H1 (cell line): Measurements from ENCODE around the gene MPST. TPM values are rescaled to one million over a fixed set of nuclear protein-coding genes. Genes with fewer than 3 reads are reported as not detected.

Source experiments
- CTCF ChIA-PET: fragments of 300-600 bp; sonication (Branson Sonifier 250); formaldehyde crosslinking; loops from one replicate; lab custom pipeline; 2021; ENCODE audit not compliant: partially characterized antibody; lab: Charles Lee
- POLR2A ChIA-PET: fragments of 300-600 bp; sonication (Branson Sonifier 250); formaldehyde crosslinking; loops from one replicate; lab custom pipeline; 2021; ENCODE audit warnings: inconsistent platforms; ENCODE audit not compliant: partially characterized antibody; lab: Charles Lee
- DNase-seq, 2 experiments: peaks; one replicate each; pipeline versions ENCODE4 v3.0.0 to v3.0.0-alpha.2; 2010 to 2022; ENCODE audit warnings: low spot score in 2 of 2, low read depth in 1 of 2, mixed read lengths in 1 of 2
- FAIRE-seq: peaks from 2 replicates; lab custom pipeline; 2011; peaks lifted over from hg19 to GRCh38; lab: Jason Lieb, UNC
- H2AFZ ChIP-seq: 2 replicates; pipeline ENCODE4 v1.8.1; 2012; ENCODE audit warnings: low read length, inconsistent platforms
- H2AK5ac ChIP-seq: 2 replicates; pipeline ENCODE4 v1.6.1; 2013; ENCODE audit warnings: low read depth, low read length
- H2BK120ac ChIP-seq: replicated peaks from 2 replicates; pipeline ENCODE3; 2013; ENCODE audit warnings: low read depth, low read length, inconsistent platforms
- H2BK12ac ChIP-seq: 2 replicates; pipeline ENCODE4 v1.6.1; 2013; ENCODE audit warnings: low read depth, low read length
- H2BK15ac ChIP-seq: 2 replicates; pipeline ENCODE4 v1.6.1; 2013; ENCODE audit warnings: low read length
- H2BK20ac ChIP-seq: 2 replicates; pipeline ENCODE4 v1.6.1; 2013; ENCODE audit warnings: low read length
- H2BK5ac ChIP-seq: 2 replicates; pipeline ENCODE4 v1.6.1; 2013; ENCODE audit warnings: low read depth, low read length
- H3K14ac ChIP-seq: 2 replicates; pipeline ENCODE4 v1.6.1; 2013; ENCODE audit warnings: inconsistent platforms; ENCODE audit not compliant: insufficient read length
- H3K18ac ChIP-seq: 2 replicates; pipeline ENCODE4 v1.6.1; 2013; ENCODE audit warnings: low read length; ENCODE audit errors: extremely low read depth
- H3K23ac ChIP-seq: 2 replicates; pipeline ENCODE4 v1.6.1; 2013; ENCODE audit warnings: inconsistent platforms; ENCODE audit not compliant: insufficient read length
- H3K23me2 ChIP-seq: 2 replicates; pipeline ENCODE4 v1.6.1; 2013; ENCODE audit warnings: low read depth, low read length
- H3K27ac ChIP-seq: 2 replicates; pipeline ENCODE4 v1.6.1; 2011; ENCODE audit warnings: low read depth, low read length, inconsistent platforms
- H3K27me3 ChIP-seq, 4 experiments: replicated peaks in 1 of 4; 1 replicate in 1 of 4; 2 replicates in 3 of 4; pipeline versions ENCODE4 v1.6.1 to v1.8.1; 2011 to 2013; ENCODE audit warnings: low read length in 3 of 4, mild to moderate bottlenecking in 3 of 4, inconsistent platforms in 2 of 4, mixed read lengths in 2 of 4, moderate library complexity in 1 of 4; ENCODE audit not compliant: control insufficient read depth in 3 of 4, insufficient read depth in 3 of 4; ENCODE audit errors: extremely low read depth in 1 of 4
- H3K36me3 ChIP-seq, 4 experiments: 2 replicates each; pipeline versions ENCODE4 v1.6.1 to v1.8.1; 2011 to 2013; ENCODE audit warnings: mild to moderate bottlenecking in 4 of 4, low read length in 3 of 4, moderate library complexity in 2 of 4, control low read depth in 1 of 4, inconsistent platforms in 1 of 4; ENCODE audit not compliant: insufficient read depth in 4 of 4, control insufficient read depth in 2 of 4
- H3K4ac ChIP-seq: replicated peaks from 2 replicates; pipeline ENCODE3; 2013; ENCODE audit warnings: low read length, low read depth, mixed read lengths, inconsistent platforms; ENCODE audit not compliant: insufficient read length
- H3K4me1 ChIP-seq, 4 experiments: replicated peaks in 1 of 4; 1 replicate in 1 of 4; 2 replicates in 3 of 4; pipeline versions ENCODE4 v1.6.1 to v1.8.1; 2011 to 2013; ENCODE audit warnings: low read length in 3 of 4, inconsistent platforms in 2 of 4, mixed read lengths in 1 of 4; ENCODE audit not compliant: insufficient read depth in 4 of 4, control insufficient read depth in 3 of 4
- H3K4me2 ChIP-seq, 2 experiments: 2 replicates each; pipeline versions ENCODE4 v1.6.1 to v1.8.1; 2011 to 2013; ENCODE audit warnings: low read depth in 2 of 2, low read length in 2 of 2, control low read depth in 1 of 2, inconsistent platforms in 1 of 2, mild to moderate bottlenecking in 1 of 2; ENCODE audit not compliant: insufficient read depth in 1 of 2
- H3K4me3 ChIP-seq, 4 experiments: fragments of 200-600, 300-600 bp in 1 of 4; sonication (generic), shearing (Covaris generic), sonication (Bioruptor Twin) in 1 of 4; 2 replicates each; pipeline versions ENCODE4 v1.5.1 to v1.8.1; 2011 to 2016; ENCODE audit warnings: low read length in 4 of 4, low read depth in 3 of 4, control low read depth in 2 of 4, inconsistent platforms in 2 of 4, mild to moderate bottlenecking in 2 of 4, mixed read lengths in 1 of 4, moderate library complexity in 1 of 4; ENCODE audit not compliant: insufficient read depth in 2 of 4; ENCODE audit errors: extremely low read depth in 1 of 4
- H3K56ac ChIP-seq: replicated peaks from 2 replicates; pipeline ENCODE3; 2013; ENCODE audit warnings: low read depth, mild to moderate bottlenecking, mixed read lengths, low read length, inconsistent platforms; ENCODE audit not compliant: insufficient read length
- H3K79me1 ChIP-seq: 2 replicates; pipeline ENCODE4 v1.6.1; 2013; ENCODE audit warnings: low read depth, low read length, control low read depth
- H3K79me2 ChIP-seq, 2 experiments: 2 replicates each; pipeline versions ENCODE4 v1.6.1 to v1.8.1; 2012 to 2013; ENCODE audit warnings: low read length in 2 of 2, mild to moderate bottlenecking in 2 of 2, inconsistent platforms in 1 of 2; ENCODE audit not compliant: insufficient read depth in 2 of 2, control insufficient read depth in 1 of 2
- H3K9ac ChIP-seq, 4 experiments: replicated peaks in 1 of 4; 1 replicate in 1 of 4; 2 replicates in 3 of 4; pipeline versions ENCODE4 v1.6.1 to v1.8.1; 2011 to 2013; ENCODE audit warnings: low read depth in 3 of 4, low read length in 3 of 4, control low read depth in 2 of 4, mild to moderate bottlenecking in 2 of 4, moderate library complexity in 2 of 4, inconsistent platforms in 1 of 4; ENCODE audit errors: extremely low read depth in 1 of 4
- H3K9me3 ChIP-seq, 2 experiments: 2 replicates each; pipeline versions ENCODE4 v1.6.1 to v1.8.1; 2012 to 2013; ENCODE audit warnings: mild to moderate bottlenecking in 2 of 2, moderate library complexity in 2 of 2, control low read depth in 1 of 2, inconsistent platforms in 1 of 2, low read depth in 1 of 2, low read length in 1 of 2, mixed read lengths in 1 of 2; ENCODE audit not compliant: insufficient read depth in 2 of 2
- H4K20me1 ChIP-seq, 2 experiments: replicated peaks in 1 of 2; 2 replicates each; pipeline versions ENCODE3 to v1.8.1; 2011 to 2013; ENCODE audit warnings: inconsistent platforms in 2 of 2, low read length in 2 of 2, mild to moderate bottlenecking in 1 of 2; ENCODE audit not compliant: insufficient read depth in 2 of 2, control insufficient read depth in 1 of 2
- H4K5ac ChIP-seq: 2 replicates; pipeline ENCODE4 v1.6.1; 2013; ENCODE audit warnings: low read length, low read depth, mixed read lengths, inconsistent platforms; ENCODE audit not compliant: insufficient read length
- H4K8ac ChIP-seq: 2 replicates; pipeline ENCODE4 v1.8.0; 2013; ENCODE audit warnings: mild to moderate bottlenecking, moderate library complexity, low read length, inconsistent platforms; ENCODE audit not compliant: insufficient read depth; ENCODE audit errors: extremely low read depth
- H4K91ac ChIP-seq: replicated peaks from 2 replicates; pipeline ENCODE3; 2013; ENCODE audit warnings: low read length, mixed read lengths, inconsistent platforms; ENCODE audit not compliant: insufficient read length
- CTCF ChIP-seq, 3 experiments: IDR thresholded peaks; 1 replicate in 2 of 3; 2 replicates in 1 of 3; pipeline versions ENCODE4 v1.5.1 to v1.6.1; 2011; ENCODE audit warnings: low read length in 3 of 3, mild to moderate bottlenecking in 3 of 3, inconsistent platforms in 2 of 3, low read depth in 1 of 3, moderate library complexity in 1 of 3; ENCODE audit not compliant: insufficient read depth in 1 of 3; ENCODE audit errors: control extremely low read depth in 1 of 3
- KDM1A ChIP-seq: fragments of 200-600, 300-600 bp; sonication (generic); IDR thresholded peaks from 2 replicates; pipeline ENCODE4 v1.7.1; 2016; ENCODE audit warnings: mild to moderate bottlenecking, low read length, borderline replicate concordance
- WGBS, 2 experiments: shearing (Covaris generic) in 1 of 2; methylation state at CpG; one replicate each; pipeline versions ENCODE4 v1.1.6 to v1.1.7; 2013 to 2015; ENCODE audit warnings: low lambda C conversion rate in 2 of 2, mixed read lengths in 2 of 2, inconsistent platforms in 1 of 2, low coverage in 1 of 2, missing lambda C conversion rate in 1 of 2; ENCODE audit not compliant: insufficient replicate concordance in 2 of 2, insufficient coverage in 1 of 2, insufficient read length in 1 of 2; ENCODE audit errors: extremely low coverage in 1 of 2, missing lambda C conversion rate in 1 of 2; 5-methylcytosine and 5-hydroxymethylcytosine counted together
- polyA plus RNA-seq, 7 experiments: library from polyadenylated mRNA; depleted of rRNA in 3 of 7; stranded (reverse) in 5 of 7; unstranded in 2 of 7; fragments of >200 nt in 5 of 7; fragments of 200-250 nt in 2 of 7; gene quantifications; 1 replicate in 5 of 7; 2 replicates in 1 of 7; 4 replicates in 1 of 7; pipeline versions ENCODE4 v1.2.1 to v1.2.3, GENCODE V29; 2011 to 2013; ENCODE audit warnings: missing spikeins in 2 of 7, mixed read lengths in 2 of 7
- total RNA-seq: library from RNA; stranded (reverse); fragmentation: NEBNext Ultra II Directional; extraction: Animal tissue kit (Norgen Biotek cat#: 25700); gene quantifications from 2 replicates; pipeline ENCODE4 v1.2.1, GENCODE V29; 2021

Gene MPST
- total and polyA plus RNA-seq, 2 of the 8 experiments (the other 6 are each of a cell fraction or from before 2014, with no cell fraction given), result 86.0 to 124 TPM

DNA sequence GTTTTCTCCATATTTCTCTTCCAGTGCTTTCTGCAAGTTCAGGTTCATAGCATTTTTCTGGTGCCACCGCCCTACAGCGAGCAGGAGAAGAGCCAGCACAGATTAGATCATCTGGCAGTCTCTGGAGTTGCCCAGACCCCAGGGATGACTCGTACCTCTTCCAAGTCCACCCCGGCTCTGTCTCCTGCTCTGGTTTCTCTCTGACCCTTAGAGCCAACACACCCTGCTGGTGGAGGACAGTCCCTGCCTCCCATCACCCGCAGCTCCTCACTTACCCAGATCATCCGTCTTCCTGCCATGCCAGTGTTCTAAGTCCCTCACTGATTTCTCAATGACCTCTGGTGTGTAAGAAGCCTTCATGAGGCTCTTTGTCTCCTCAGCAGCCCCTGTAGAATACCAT is 28.3 kb upstream of the MPST start:
- no peak overlapping the region for H3K9ac ChIP-seq
- FAIRE-seq (no peak), DNase-seq (no peak)
- WGBS, 2 experiments, result 80% methylated on average over 6 of the region's 6 CpGs; no CpG with 5 or more reads in 1 of the 2 experiments
- H4K8ac ChIP-seq, result no peak overlapping the region
- H3K23me2 ChIP-seq, result no peaks in the 10 kb centered on the region
- no peak overlapping the region for H4K91ac ChIP-seq
- CTCF ChIA-PET, result interaction anchor here (0.8 to 2.5 kb wide), 5 partner anchors 9 to 247 kb away, joined by 3 to 12 read pairs (median 3); no protein-coding TSS in a partner anchor
- peaks cover 2 to 7% of the 10 kb centered on the region in 2 experiments; a peak in 2 of 4 replicates for H3K9me3 ChIP-seq
- TF ChIP-seq KDM1A, result no peak
- TF ChIP-seq CTCF (IDR thresholded peaks at IDR 0.05; ENCODE audit: control extremely low read depth in 1 of 3, insufficient read depth in 1 of 3, low read depth in 1 of 3, low read length in 3 of 3), result peak in 2 of 3 experiments; percentile 9 to 35; a peak in 2 of 4 replicates
- TF ChIP-seq, all 59 proteins: peak for 1
- Histone ChIP-seq H2BK12ac (no peak overlapping the region), H3K56ac (no peak overlapping the region), H2AFZ (no peak overlapping the region), H2BK15ac (no peak overlapping the region), H3K79me1 (no peaks in the 10 kb centered on the region), H3K27me3 (peaks cover 0 to 3% (median 0%) of the 10 kb centered on the region in 4 experiments; a peak in 1 of 7 replicates), H2BK5ac (no peak overlapping the region), H3K4me2 (no peak overlapping the region), H3K4me1 (no peaks in the 10 kb centered on the region), H2BK120ac (no peak overlapping the region), H2AK5ac (no peak overlapping the region), H3K36me3 (no peaks in the 10 kb centered on the region), H3K27ac (no peak overlapping the region), H3K18ac (no peak overlapping the region), H3K14ac (no peak overlapping the region), H3K4me3 (no peak overlapping the region), H3K79me2 (no peaks in the 10 kb centered on the region), H3K23ac (no peak overlapping the region), H4K20me1 (no peaks in the 10 kb centered on the region), H3K4ac (no peak overlapping the region), H2BK20ac (no peak overlapping the region), H4K5ac (no peak overlapping the region)
- POLR2A ChIA-PET, result no interaction called here
